ENCODE results near the gene ARHGAP5. TPM values are rescaled to one million over a fixed set of nuclear protein-coding genes. Genes with fewer than 3 reads are reported as not detected.

The ARHGAP5 gene
- total RNA-seq, 1 donor from 2014 or later: 26.9 TPM

- intact Hi-C loops (cut with micrococcal nuclease): no loop called here
- no peak overlapping the region for H3K27ac Mint-ChIP-seq
- no peak for DNase-seq
- no peak overlapping the region for H3K4me3 Mint-ChIP-seq
- peaks cover 2% of the 10 kb centered on the region for H3K4me1 Mint-ChIP-seq
- peaks cover 45% of the 10 kb centered on the region for H3K36me3 Mint-ChIP-seq (ENCODE audit: low read depth)
- H3K9me3 Mint-ChIP-seq: no peaks in the 10 kb centered on the region
- no peaks in the 10 kb centered on the region for H3K27me3 Mint-ChIP-seq
Measured at GRCh38 chr14:32137892-32138291, 60.8 kb downstream of the ARHGAP5 start.

GRCh38 chr14:32142341-32142740 is 65.2 kb downstream of the ARHGAP5 start:
- Mint-ChIP-seq H3K4me3 (no peak overlapping the region), H3K27me3 (no peaks in the 10 kb centered on the region), H3K36me3 (ENCODE audit: low read depth) (peaks cover 28% of the 10 kb centered on the region), H3K9me3 (no peaks in the 10 kb centered on the region), H3K27ac (no peak overlapping the region), H3K4me1 (peaks cover 2% of the 10 kb centered on the region)
- no peak for DNase-seq
- intact Hi-C loops (cut with micrococcal nuclease): no loop called here

- no peaks in the 10 kb centered on the region for H3K9me3 Mint-ChIP-seq
- H3K36me3 Mint-ChIP-seq (ENCODE audit: low read depth): peaks cover 26% of the 10 kb centered on the region
- intact Hi-C loops (cut with micrococcal nuclease): no loop called here
Measured at GRCh38 chr14:32142754-32143437, 65.8 kb downstream of the ARHGAP5 start.

GRCh38 chr14:32150392-32150791 is 73.3 kb downstream of the ARHGAP5 start:
- H3K27ac Mint-ChIP-seq: no peak overlapping the region
- no peak overlapping the region for H3K4me3 Mint-ChIP-seq
- intact Hi-C loops (cut with micrococcal nuclease): no loop called here
- H3K27me3 Mint-ChIP-seq: no peaks in the 10 kb centered on the region
- no peak for DNase-seq
- H3K9me3 Mint-ChIP-seq: no peaks in the 10 kb centered on the region
- H3K36me3 Mint-ChIP-seq (ENCODE audit: low read depth): peaks cover 22% of the 10 kb centered on the region
- H3K4me1 Mint-ChIP-seq: no peaks in the 10 kb centered on the region

More at GRCh38 chr14:32142754-32143437, 65.8 kb downstream of the ARHGAP5 start:
- H3K4me1 Mint-ChIP-seq: peaks cover 2% of the 10 kb centered on the region
- no peaks in the 10 kb centered on the region for H3K27me3 Mint-ChIP-seq
- no peak overlapping the region for H3K27ac Mint-ChIP-seq
- no peak overlapping the region for H3K4me3 Mint-ChIP-seq
- DNase-seq: no peak

- no peak for DNase-seq
- H3K27me3 Mint-ChIP-seq: peaks cover 2% of the 10 kb centered on the region
- H3K9me3 Mint-ChIP-seq: no peaks in the 10 kb centered on the region
- no peak overlapping the region for H3K27ac Mint-ChIP-seq
- no peaks in the 10 kb centered on the region for H3K36me3 Mint-ChIP-seq (ENCODE audit: low read depth)
- no peaks in the 10 kb centered on the region for H3K4me1 Mint-ChIP-seq
- H3K4me3 Mint-ChIP-seq: no peak overlapping the region
- intact Hi-C loops (cut with micrococcal nuclease): no loop called here
Measured at GRCh38 chr14:32166029-32166428, 88.9 kb downstream of the ARHGAP5 start.

GRCh38 chr14:32166924-32167323 is 89.8 kb downstream of the ARHGAP5 start:
- intact Hi-C loops (cut with micrococcal nuclease): no loop called here
- no peak overlapping the region for H3K4me3 Mint-ChIP-seq
- no peaks in the 10 kb centered on the region for H3K9me3 Mint-ChIP-seq
- no peaks in the 10 kb centered on the region for H3K36me3 Mint-ChIP-seq (ENCODE audit: low read depth)
- H3K27me3 Mint-ChIP-seq: peaks cover 2% of the 10 kb centered on the region
- H3K27ac Mint-ChIP-seq: no peak overlapping the region
- no peaks in the 10 kb centered on the region for H3K4me1 Mint-ChIP-seq
- no peak for DNase-seq

GRCh38 chr14:32167907-32168306 is 90.8 kb downstream of the ARHGAP5 start:
- intact Hi-C loops (cut with micrococcal nuclease): no loop called here
- Mint-ChIP-seq H3K27ac (no peak overlapping the region), H3K27me3 (peaks cover 3% of the 10 kb centered on the region)

GRCh38 chr14:32169191-32169590 is 92.1 kb downstream of the ARHGAP5 start:
- Mint-ChIP-seq H3K4me1 (no peaks in the 10 kb centered on the region), H3K4me3 (no peak overlapping the region), H3K27me3 (peaks cover 7% of the 10 kb centered on the region)

More at GRCh38 chr14:32167907-32168306, 90.8 kb downstream of the ARHGAP5 start:
- Mint-ChIP-seq H3K36me3 (ENCODE audit: low read depth) (no peaks in the 10 kb centered on the region), H3K9me3 (no peaks in the 10 kb centered on the region), H3K4me3 (no peak overlapping the region), H3K4me1 (no peaks in the 10 kb centered on the region)
- no peak for DNase-seq

GRCh38 chr14:32171469-32171868 is 94.4 kb downstream of the ARHGAP5 start:
- Mint-ChIP-seq H3K36me3 (ENCODE audit: low read depth) (no peaks in the 10 kb centered on the region), H3K27me3 (peaks cover 12% of the 10 kb centered on the region), H3K9me3 (no peaks in the 10 kb centered on the region), H3K27ac (no peak overlapping the region), H3K4me1 (no peaks in the 10 kb centered on the region), H3K4me3 (no peak overlapping the region)
- DNase-seq: no peak
- intact Hi-C loops (cut with micrococcal nuclease): no loop called here

More at GRCh38 chr14:32169191-32169590, 92.1 kb downstream of the ARHGAP5 start:
- DNase-seq: no peak
- no peaks in the 10 kb centered on the region for H3K9me3 Mint-ChIP-seq
- H3K27ac Mint-ChIP-seq: no peak overlapping the region
- no peaks in the 10 kb centered on the region for H3K36me3 Mint-ChIP-seq (ENCODE audit: low read depth)
- intact Hi-C loops (cut with micrococcal nuclease): no loop called here

GRCh38 chr14:32183151-32184058 is 106.3 kb downstream of the ARHGAP5 start:
- no peak for DNase-seq
- Mint-ChIP-seq H3K27me3 (peaks cover 14% of the 10 kb centered on the region), H3K27ac (no peak overlapping the region), H3K36me3 (ENCODE audit: low read depth) (no peaks in the 10 kb centered on the region), H3K4me3 (no peak overlapping the region), H3K9me3 (peaks cover 17% of the 10 kb centered on the region), H3K4me1 (peaks cover 4% of the 10 kb centered on the region)
- intact Hi-C loops (cut with micrococcal nuclease): no loop called here

GRCh38 chr14:32185097-32185496 is 108.0 kb downstream of the ARHGAP5 start:
- intact Hi-C loops (cut with micrococcal nuclease): no loop called here
- Mint-ChIP-seq H3K9me3 (peaks cover 9% of the 10 kb centered on the region), H3K36me3 (ENCODE audit: low read depth) (no peaks in the 10 kb centered on the region), H3K4me1 (peaks cover 6% of the 10 kb centered on the region), H3K27ac (no peak overlapping the region), H3K4me3 (no peak overlapping the region), H3K27me3 (peaks cover 9% of the 10 kb centered on the region)
- no peak for DNase-seq

- no peak for DNase-seq
- no peaks in the 10 kb centered on the region for H3K36me3 Mint-ChIP-seq (ENCODE audit: low read depth)
- peaks cover 9% of the 10 kb centered on the region for H3K9me3 Mint-ChIP-seq
- no peak overlapping the region for H3K27ac Mint-ChIP-seq
- H3K27me3 Mint-ChIP-seq: no peaks in the 10 kb centered on the region
- intact Hi-C loops (cut with micrococcal nuclease): no loop called here
- H3K4me3 Mint-ChIP-seq: no peak overlapping the region
- peaks cover 6% of the 10 kb centered on the region for H3K4me1 Mint-ChIP-seq
Measured at GRCh38 chr14:32186248-32186647, 109.1 kb downstream of the ARHGAP5 start.

- intact Hi-C loops (cut with micrococcal nuclease): no loop called here
- Mint-ChIP-seq H3K4me1 (peaks cover 6% of the 10 kb centered on the region), H3K9me3 (peaks cover 4% of the 10 kb centered on the region), H3K4me3 (no peak overlapping the region), H3K27ac (no peak overlapping the region), H3K36me3 (ENCODE audit: low read depth) (no peaks in the 10 kb centered on the region), H3K27me3 (peaks cover 2% of the 10 kb centered on the region)
- DNase-seq: no peak
Measured at GRCh38 chr14:32189811-32190210, 112.7 kb downstream of the ARHGAP5 start.

- no peak for DNase-seq
- no peaks in the 10 kb centered on the region for H3K36me3 Mint-ChIP-seq (ENCODE audit: low read depth)
- no peak overlapping the region for H3K27ac Mint-ChIP-seq
- peaks cover 4% of the 10 kb centered on the region for H3K9me3 Mint-ChIP-seq
- H3K4me1 Mint-ChIP-seq: peaks cover 6% of the 10 kb centered on the region
- H3K27me3 Mint-ChIP-seq: peaks cover 2% of the 10 kb centered on the region
- no peak overlapping the region for H3K4me3 Mint-ChIP-seq
- intact Hi-C loops (cut with micrococcal nuclease): no loop called here
Measured at GRCh38 chr14:32190673-32191072, 113.6 kb downstream of the ARHGAP5 start.

All from activated CD4-positive, alpha-beta T cell treated with anti-CD3 and anti-CD28 coated beads, Interleukin-2, amount 10 ng/mL, durations not matched to agents 24 days and 14 days (primary cell).